Karpas-422 (cell line): ENCODE data around the gene PEA15. TPM values are rescaled to one million over a fixed set of nuclear protein-coding genes. Genes with fewer than 3 reads are reported as not detected.

ENCODE experiments used
- DNase-seq: peaks from one replicate; pipeline ENCODE4 v3.0.0-alpha.2; 2015
- H2AFZ ChIP-seq: fragments of 200-600 bp; sonication (generic); 2 replicates; pipeline ENCODE4 v1.6.1; 2014; ENCODE audit warnings: antibody characterized with exemption, low read length, mixed read lengths
- H3K27ac ChIP-seq: fragments of 200-600 bp; sonication (generic); 2 replicates; pipeline ENCODE4 v1.5.1; 2014; ENCODE audit warnings: mild to moderate bottlenecking, low read length, moderate library complexity
- H3K27me3 ChIP-seq: fragments of 200-600 bp; sonication (generic); 2 replicates; pipeline ENCODE4 v1.6.1; 2014; ENCODE audit warnings: low read length, mixed read lengths
- H3K36me3 ChIP-seq: fragments of 200-600 bp; sonication (generic); 2 replicates; pipeline ENCODE4 v1.6.1; 2014; ENCODE audit warnings: low read length, mixed read lengths; ENCODE audit not compliant: insufficient read depth
- H3K4me1 ChIP-seq: fragments of 200-600 bp; sonication (generic); 2 replicates; pipeline ENCODE4 v1.6.1; 2014; ENCODE audit warnings: mild to moderate bottlenecking, low read length, mixed read lengths
- H3K4me2 ChIP-seq: fragments of 200-600 bp; sonication (generic); 2 replicates; pipeline ENCODE4 v1.6.1; 2014; ENCODE audit warnings: low read length, low read depth, mild to moderate bottlenecking; ENCODE audit not compliant: poor library complexity, severe bottlenecking
- H3K4me3 ChIP-seq: fragments of 200-600 bp; sonication (generic); 2 replicates; pipeline ENCODE4 v1.5.1; 2014; ENCODE audit warnings: mild to moderate bottlenecking, antibody characterized with exemption, low read length, mixed read lengths
- H3K79me2 ChIP-seq: fragments of 200-600 bp; sonication (generic); 2 replicates; pipeline ENCODE4 v1.6.1; 2014; ENCODE audit warnings: mild to moderate bottlenecking, low read length, mixed read lengths
- H3K9ac ChIP-seq: fragments of 200-600 bp; sonication (generic); 2 replicates; pipeline ENCODE4 v1.6.0; 2014; ENCODE audit warnings: low read length
- H3K9me2 ChIP-seq: fragments of 200-600 bp; sonication (generic), shearing (Covaris generic); replicated peaks from 2 replicates; pipeline ENCODE4 v1.6.0; 2014; ENCODE audit warnings: mild to moderate bottlenecking, low read length, moderate library complexity; ENCODE audit not compliant: insufficient read depth
- H3K9me3 ChIP-seq: fragments of 300-700, 200-600 bp; sonication (generic); 2 replicates; pipeline ENCODE4 v1.6.1; 2014; ENCODE audit warnings: low read length, mixed read lengths
- H4K20me1 ChIP-seq: fragments of 200-600 bp; sonication (generic); 2 replicates; pipeline ENCODE4 v1.6.1; 2014; ENCODE audit warnings: mild to moderate bottlenecking, antibody characterized with exemption, low read length, low read depth; ENCODE audit not compliant: insufficient read depth
- total RNA-seq: library from RNA; depleted of rRNA; stranded (reverse); fragments of >200 nt; shearing (Covaris generic); gene quantifications from 2 replicates; pipeline ENCODE4 v1.2.3, GENCODE V29; 2014; ENCODE audit warnings: low replicate concordance

Gene PEA15
- total RNA-seq, 1 experiment from 2014 or later: 40.1 TPM

GRCh38 chr1:160217481-160218051, 12.4 kb downstream of the PEA15 start:
- H3K79me2 ChIP-seq: no peaks in the 10 kb centered on the region
- H3K4me3 ChIP-seq: no peak overlapping the region
- H2AFZ ChIP-seq: no peak overlapping the region
- no peaks in the 10 kb centered on the region for H3K9me2 ChIP-seq
- H3K4me2 ChIP-seq: no peak overlapping the region
- no peaks in the 10 kb centered on the region for H4K20me1 ChIP-seq
- no peak for DNase-seq
- no peak overlapping the region for H3K27ac ChIP-seq
- H3K4me1 ChIP-seq: no peaks in the 10 kb centered on the region
- no peak overlapping the region for H3K9ac ChIP-seq
- H3K27me3 ChIP-seq: no peaks in the 10 kb centered on the region
- H3K9me3 ChIP-seq: no peaks in the 10 kb centered on the region
- H3K36me3 ChIP-seq: peaks cover 49% of the 10 kb centered on the region; the same call in 1 of the 2 replicates

- DNase-seq: peak; percentile 58
- no peak overlapping the region for H3K27ac ChIP-seq
- peaks cover 46% of the 10 kb centered on the region; the same call in 1 of the 2 replicates for H3K36me3 ChIP-seq
- no peaks in the 10 kb centered on the region for H3K9me3 ChIP-seq
- no peak overlapping the region for H3K4me2 ChIP-seq
- no peaks in the 10 kb centered on the region for H3K4me1 ChIP-seq
- H3K9me2 ChIP-seq: no peaks in the 10 kb centered on the region
- no peaks in the 10 kb centered on the region for H4K20me1 ChIP-seq
- H3K9ac ChIP-seq: no peak overlapping the region
- H3K4me3 ChIP-seq: no peak overlapping the region
- no peak overlapping the region for H2AFZ ChIP-seq
- no peaks in the 10 kb centered on the region for H3K79me2 ChIP-seq
- H3K27me3 ChIP-seq: no peaks in the 10 kb centered on the region
Observed at GRCh38 chr1:160219062-160219929, 14.1 kb downstream of the PEA15 start.

DNA sequence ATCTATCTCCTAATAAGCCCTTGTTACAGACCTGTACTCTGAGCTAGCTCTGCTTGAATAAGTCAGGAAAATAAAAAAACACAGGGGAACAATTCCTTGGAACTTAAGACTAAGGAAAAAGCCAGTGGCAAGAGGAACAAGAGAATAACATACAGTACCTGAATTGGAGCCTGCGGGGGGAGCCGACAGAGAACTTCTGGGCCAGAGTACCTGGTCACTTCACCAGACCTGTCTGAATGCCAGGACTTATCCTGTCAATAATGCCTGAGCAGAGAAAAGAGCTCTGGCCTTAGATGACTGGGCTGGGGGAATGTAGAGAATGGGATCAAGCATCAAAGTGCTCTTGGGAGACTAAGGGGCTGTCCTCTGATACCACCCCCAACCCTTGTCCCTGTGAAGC, 15.1 kb downstream of the PEA15 start:
- Histone ChIP-seq H3K79me2 (no peaks in the 10 kb centered on the region), H3K27me3 (no peaks in the 10 kb centered on the region), H3K4me1 (no peaks in the 10 kb centered on the region), H3K4me2 (no peak overlapping the region), H3K9me2 (no peaks in the 10 kb centered on the region), H2AFZ (no peak overlapping the region), H3K36me3 (peaks cover 44% of the 10 kb centered on the region; the same call in 1 of the 2 replicates), H4K20me1 (no peaks in the 10 kb centered on the region), H3K9ac (no peak overlapping the region), H3K4me3 (no peak overlapping the region), H3K27ac (no peak overlapping the region), H3K9me3 (no peaks in the 10 kb centered on the region)
- DNase-seq: no peak

DNA sequence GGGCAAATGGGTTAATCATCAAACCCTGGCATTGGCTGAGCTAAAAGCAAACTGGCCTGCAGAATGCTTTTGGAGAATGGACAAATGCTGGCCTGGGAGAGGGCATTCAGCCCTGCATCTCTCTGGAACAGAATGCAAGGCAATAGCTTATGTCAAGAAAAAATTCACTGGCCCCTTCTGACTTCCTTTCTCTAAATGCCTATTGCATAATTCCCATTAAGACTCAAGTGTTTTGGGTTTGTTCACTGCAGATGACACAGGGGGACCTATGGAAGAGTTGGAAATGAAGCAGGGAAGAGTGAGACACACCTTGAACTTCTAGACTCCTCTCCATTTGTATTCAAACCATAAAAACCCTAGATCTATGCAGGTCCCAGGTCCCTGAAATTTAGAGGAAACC, 15.9 kb downstream of the PEA15 start:
- no peak overlapping the region for H3K4me2 ChIP-seq
- no peaks in the 10 kb centered on the region for H3K9me2 ChIP-seq
- no peaks in the 10 kb centered on the region for H4K20me1 ChIP-seq
- H3K27me3 ChIP-seq: no peaks in the 10 kb centered on the region
- no peak overlapping the region for H3K9ac ChIP-seq
- DNase-seq: no peak
- H3K9me3 ChIP-seq: no peaks in the 10 kb centered on the region
- H3K4me1 ChIP-seq: no peaks in the 10 kb centered on the region
- no peak overlapping the region for H2AFZ ChIP-seq
- H3K4me3 ChIP-seq: no peak overlapping the region
- no peak overlapping the region for H3K27ac ChIP-seq
- peaks cover 36% of the 10 kb centered on the region; the same call in 1 of the 2 replicates for H3K36me3 ChIP-seq
- H3K79me2 ChIP-seq: no peaks in the 10 kb centered on the region

- no peaks in the 10 kb centered on the region for H3K79me2 ChIP-seq
- peaks cover 34% of the 10 kb centered on the region; the same call in 1 of the 2 replicates for H3K36me3 ChIP-seq
- no peaks in the 10 kb centered on the region for H3K9me3 ChIP-seq
- no peaks in the 10 kb centered on the region for H3K27me3 ChIP-seq
- H3K4me3 ChIP-seq: no peak overlapping the region
- H3K9me2 ChIP-seq: no peaks in the 10 kb centered on the region
- H4K20me1 ChIP-seq: no peaks in the 10 kb centered on the region
- DNase-seq: no peak
- H3K4me1 ChIP-seq: no peaks in the 10 kb centered on the region
- no peak overlapping the region for H2AFZ ChIP-seq
- no peak overlapping the region for H3K27ac ChIP-seq
- H3K4me2 ChIP-seq: no peak overlapping the region
- no peak overlapping the region for H3K9ac ChIP-seq
Observed at GRCh38 chr1:160222546-160222945, 17.4 kb downstream of the PEA15 start.

- Histone ChIP-seq H3K9me2 (no peaks in the 10 kb centered on the region), H3K79me2 (no peaks in the 10 kb centered on the region; the same call in 1 of the 2 replicates), H3K27me3 (no peaks in the 10 kb centered on the region), H3K4me1 (no peaks in the 10 kb centered on the region), H4K20me1 (no peaks in the 10 kb centered on the region), H3K4me3 (no peak overlapping the region), H2AFZ (no peak overlapping the region), H3K9ac (no peak overlapping the region), H3K4me2 (no peak overlapping the region), H3K36me3 (peaks cover 38% of the 10 kb centered on the region; the same call in 1 of the 2 replicates), H3K9me3 (no peaks in the 10 kb centered on the region), H3K27ac (no peak overlapping the region)
- no peak for DNase-seq
Observed at GRCh38 chr1:160224606-160225005, 19.4 kb downstream of the PEA15 start.

DNA sequence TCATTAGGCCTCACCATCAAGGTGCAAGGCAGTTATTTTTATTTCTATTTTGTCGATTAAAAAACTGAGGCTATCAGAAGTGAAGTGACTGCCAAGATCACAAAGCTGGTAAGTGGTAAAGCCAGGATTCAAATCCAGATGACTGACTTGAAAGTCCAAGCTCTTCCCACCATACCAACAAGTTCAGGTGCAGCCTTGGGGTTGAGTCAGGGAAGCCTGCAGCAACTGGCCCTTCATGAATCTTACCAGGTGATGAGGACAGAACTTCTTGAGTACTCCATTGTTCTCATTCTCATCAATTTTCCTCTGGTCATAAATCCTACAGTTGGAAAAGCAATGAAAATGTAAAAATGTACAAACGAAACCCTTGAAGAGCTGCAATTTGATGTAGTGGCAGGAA, 20.2 kb downstream of the PEA15 start:
- Histone ChIP-seq H3K4me1 (no peaks in the 10 kb centered on the region), H3K27me3 (no peaks in the 10 kb centered on the region), H3K9ac (no peak overlapping the region), H3K79me2 (no peaks in the 10 kb centered on the region; the same call in 1 of the 2 replicates), H3K36me3 (peaks cover 42% of the 10 kb centered on the region; the same call in 1 of the 2 replicates), H3K4me3 (no peak overlapping the region), H3K27ac (no peak overlapping the region), H3K9me2 (no peaks in the 10 kb centered on the region), H4K20me1 (no peaks in the 10 kb centered on the region), H3K4me2 (no peak overlapping the region), H3K9me3 (no peaks in the 10 kb centered on the region), H2AFZ (no peak overlapping the region)
- no peak for DNase-seq

DNA sequence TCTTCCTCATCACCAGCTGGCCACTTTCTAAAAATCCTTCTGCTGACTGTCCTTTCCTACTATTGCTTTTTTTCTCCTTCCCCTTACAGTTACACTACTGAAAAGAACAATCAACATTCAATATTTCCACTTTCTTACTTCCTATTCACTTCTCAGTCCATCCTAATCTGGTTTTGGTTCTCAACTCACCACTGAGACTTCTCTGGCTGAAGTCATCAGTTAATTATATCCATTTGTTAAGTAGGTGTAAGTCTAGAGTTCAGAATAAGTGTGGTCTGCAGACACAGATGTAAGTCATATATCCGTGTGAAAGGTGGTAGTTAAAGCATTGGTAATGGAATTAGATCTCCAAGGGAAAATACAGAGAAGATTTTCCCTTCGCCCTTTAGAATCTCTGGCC, 21.4 kb downstream of the PEA15 start:
- H3K27ac ChIP-seq: no peak overlapping the region
- H3K4me1 ChIP-seq: no peaks in the 10 kb centered on the region
- H3K79me2 ChIP-seq: no peaks in the 10 kb centered on the region; the same call in 1 of the 2 replicates
- peaks cover 46% of the 10 kb centered on the region; the same call in 1 of the 2 replicates for H3K36me3 ChIP-seq
- no peak overlapping the region for H3K4me3 ChIP-seq
- H3K9ac ChIP-seq: no peak overlapping the region
- H4K20me1 ChIP-seq: no peaks in the 10 kb centered on the region
- H2AFZ ChIP-seq: no peak overlapping the region
- H3K4me2 ChIP-seq: no peak overlapping the region
- no peaks in the 10 kb centered on the region for H3K9me3 ChIP-seq
- no peak for DNase-seq
- H3K9me2 ChIP-seq: no peaks in the 10 kb centered on the region
- H3K27me3 ChIP-seq: no peaks in the 10 kb centered on the region
